Effector memory CD8-positive, alpha-beta T cell (primary cell): Measurements from ENCODE around the gene GATAD2B.
A peak's percentile ranks its signal among the peaks of the same experiment; 100 is the strongest.
"Not testable (repeated sequence)": the region's sequence is repeated elsewhere in the genome, so short reads cannot be mapped to it uniquely, and the experiment has no call there.

Source experiments
- ATAC-seq: fragments of 150-1000 bp; cut with Tn5 transposase; replicated peaks from 2 replicates; pipeline ENCODE4 v1.10.0; 2021; ENCODE audit warnings: mild to moderate bottlenecking, moderate library complexity
- DNase-seq, 3 experiments: peaks; one replicate each; pipeline ENCODE4 v3.0.0; 2021
- H3K27ac Mint-ChIP-seq, 2 donors: one replicate each; pipeline ENCODE4 v1.8.0; 2022; ENCODE audit warnings: mild to moderate bottlenecking in 2 of 2, mixed read lengths in 2 of 2, moderate library complexity in 2 of 2
- H3K27me3 Mint-ChIP-seq, 2 donors: one replicate each; pipeline ENCODE4 v1.8.0; 2022; ENCODE audit warnings: mixed read lengths in 2 of 2
- H3K36me3 Mint-ChIP-seq: one replicate; pipeline ENCODE4 v1.8.0; 2022; ENCODE audit warnings: mild to moderate bottlenecking, moderate library complexity, mixed read lengths; ENCODE audit not compliant: insufficient read depth
- H3K4me1 Mint-ChIP-seq, 2 donors: one replicate each; pipeline ENCODE4 v1.8.0; 2022; ENCODE audit warnings: low read depth in 2 of 2, mixed read lengths in 2 of 2
- H3K4me3 Mint-ChIP-seq, 2 donors: one replicate each; pipeline ENCODE4 v1.8.0; 2022; ENCODE audit warnings: mild to moderate bottlenecking in 2 of 2, mixed read lengths in 2 of 2, moderate library complexity in 2 of 2
- H3K9me3 Mint-ChIP-seq, 2 donors: one replicate each; pipeline ENCODE4 v1.8.0; 2022; ENCODE audit warnings: mixed read lengths in 2 of 2

GATAD2B gene

DNA sequence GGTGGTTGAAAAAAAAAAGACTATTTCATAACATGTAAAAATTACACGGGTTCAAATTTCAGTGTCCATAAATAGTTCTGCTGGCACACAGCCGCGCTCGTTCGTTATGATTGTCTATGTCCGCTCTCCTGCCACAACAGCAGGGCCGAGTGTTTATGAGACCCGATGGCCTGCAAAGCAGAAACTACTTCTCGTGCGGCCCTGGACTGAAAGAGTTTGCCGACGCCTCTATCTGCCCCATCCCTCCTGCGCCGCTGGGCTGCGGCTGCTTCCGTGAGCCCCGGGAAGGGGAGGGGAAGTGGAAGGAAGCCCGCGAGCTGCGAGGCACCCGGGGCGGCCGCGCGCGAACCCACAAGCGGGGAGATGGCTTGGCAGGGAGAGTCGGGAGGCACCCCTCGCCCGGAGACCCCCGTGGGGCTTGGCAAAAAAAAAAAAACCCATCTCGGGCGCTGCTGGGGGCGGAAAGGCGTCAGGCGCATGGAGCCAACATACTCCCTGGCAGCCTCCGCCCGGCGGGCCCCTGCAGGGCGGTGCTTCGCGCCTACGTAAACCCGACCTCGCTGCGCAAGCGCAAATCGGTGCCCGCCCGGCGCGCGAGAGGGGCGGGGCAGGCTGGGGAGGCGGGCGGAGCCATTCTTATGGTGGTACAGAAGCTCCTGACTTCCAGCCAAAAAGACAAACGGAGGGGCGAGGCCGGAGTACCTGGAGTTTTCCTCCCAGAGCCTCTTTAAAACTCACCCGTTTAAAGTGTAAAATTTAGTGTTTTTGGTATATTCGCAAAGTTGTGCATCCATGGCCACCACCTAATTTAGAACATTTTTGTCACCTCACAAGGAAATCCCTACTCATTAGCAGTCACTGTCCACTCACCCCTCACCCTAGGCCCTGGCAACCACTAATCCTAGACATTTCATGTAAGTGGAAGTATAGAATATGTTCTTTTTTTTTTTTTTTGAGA, 139.3 kb downstream of the GATAD2B start:
- Mint-ChIP-seq H3K27ac (peak overlapping the region; percentile 85 to 96), H3K4me3 (peak overlapping the region; percentile 85 to 86), H3K36me3 (peaks cover 5% of the 10 kb centered on the region), H3K4me1 (peaks cover 4 to 10% of the 10 kb centered on the region in 2 donors), H3K27me3 (peaks cover 9 to 15% of the 10 kb centered on the region in 2 donors), H3K9me3 (no peaks in the 10 kb centered on the region)
- peak; percentile 93 for ATAC-seq
- peak; percentile 88 to 90 (median 89) for DNase-seq

DNA sequence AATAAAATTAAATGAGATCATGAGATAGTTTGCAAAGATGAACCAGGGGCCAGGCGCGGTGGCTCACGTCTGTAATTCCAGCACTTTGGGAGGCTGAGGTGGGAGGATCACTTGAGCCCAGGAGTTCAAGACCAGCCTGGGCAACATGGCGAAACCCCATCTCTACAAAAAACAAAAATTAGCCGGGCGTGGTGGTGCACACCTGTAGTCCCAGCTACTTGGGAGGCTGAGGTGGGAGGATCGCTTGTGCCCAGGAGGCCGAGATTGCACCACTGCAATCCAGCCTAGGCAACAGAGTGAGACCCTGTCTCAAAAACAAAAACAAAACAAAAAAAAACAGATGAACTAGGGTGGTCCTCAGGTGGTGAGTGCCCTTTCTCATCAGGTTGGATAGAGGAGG, 140.1 kb downstream of the GATAD2B start:
- H3K9me3 Mint-ChIP-seq, DNase-seq, H3K27me3 Mint-ChIP-seq, ATAC-seq, H3K36me3 Mint-ChIP-seq: not testable (repeated sequence)
- Mint-ChIP-seq H3K4me1 (peaks cover 8 to 13% of the 10 kb centered on the region in 2 donors), H3K27ac (peak overlapping the region; percentile 85 to 96), H3K4me3 (peak overlapping the region; percentile 85 to 86)

DNA sequence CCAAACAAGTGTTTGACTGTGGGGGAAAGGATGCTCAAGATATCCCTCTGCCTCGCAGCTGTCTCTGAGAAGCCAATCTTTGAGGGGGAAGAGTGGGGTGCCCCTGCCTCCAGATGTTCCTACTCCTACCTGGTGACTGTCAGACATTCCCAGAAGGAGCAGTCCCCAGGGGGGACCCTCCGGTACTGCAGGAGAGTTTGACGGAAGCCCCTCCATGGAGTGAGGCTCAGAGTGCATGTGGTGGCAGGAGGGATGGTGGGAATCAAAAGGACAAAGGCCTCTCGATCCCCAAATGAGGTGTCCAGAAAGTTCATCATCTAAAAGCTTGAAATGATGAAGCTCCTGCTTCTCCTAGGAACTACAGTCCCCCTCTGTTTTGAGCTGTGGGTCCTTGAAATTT, 142.2 kb downstream of the GATAD2B start:
- DNase-seq (no peak), ATAC-seq (no peak)
- Mint-ChIP-seq H3K4me1 (peaks cover 20 to 24% of the 10 kb centered on the region in 2 donors), H3K27ac (no peak overlapping the region), H3K27me3 (no peaks in the 10 kb centered on the region), H3K36me3 (peaks cover 13% of the 10 kb centered on the region), H3K4me3 (no peak overlapping the region), H3K9me3 (no peaks in the 10 kb centered on the region)

DNA sequence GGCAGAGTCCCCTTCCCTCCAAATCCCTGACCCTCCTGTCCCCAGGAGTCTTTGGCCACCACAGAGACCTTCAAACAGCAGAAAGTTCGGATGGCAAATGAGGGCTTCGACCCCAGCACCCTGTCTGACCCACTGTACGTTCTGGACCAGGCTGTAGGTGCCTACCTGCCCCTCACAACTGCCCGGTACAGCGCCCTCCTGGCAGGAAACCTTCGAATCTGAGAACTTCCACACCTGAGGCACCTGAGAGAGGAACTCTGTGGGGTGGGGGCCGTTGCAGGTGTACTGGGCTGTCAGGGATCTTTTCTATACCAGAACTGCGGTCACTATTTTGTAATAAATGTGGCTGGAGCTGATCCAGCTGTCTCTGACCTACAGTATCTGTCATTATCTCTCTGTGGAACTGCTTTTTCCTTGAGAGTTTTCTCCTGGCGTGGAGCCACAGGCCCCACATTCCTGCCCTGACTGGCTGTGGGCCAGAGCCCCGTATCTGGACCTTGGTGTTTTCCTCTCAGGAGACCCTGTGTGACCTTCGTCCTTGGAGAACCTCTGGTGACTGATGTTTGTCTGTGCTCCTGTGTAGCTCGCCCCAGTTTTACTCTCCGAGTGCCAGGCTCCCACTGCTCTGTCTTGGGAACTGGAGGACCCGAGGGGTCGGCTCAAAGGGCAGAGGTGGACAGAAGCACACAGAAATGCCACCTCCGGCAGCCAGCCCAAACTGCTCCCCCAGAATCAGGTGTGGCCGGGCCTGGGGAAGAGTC, 142.8 kb downstream of the GATAD2B start:
- H3K36me3 Mint-ChIP-seq, result peaks cover 18% of the 10 kb centered on the region
- no peak for ATAC-seq
- H3K27ac Mint-ChIP-seq, result no peak overlapping the region
- peaks cover 21 to 25% of the 10 kb centered on the region in 2 donors for H3K4me1 Mint-ChIP-seq
- H3K9me3 Mint-ChIP-seq, result no peaks in the 10 kb centered on the region
- no peak for DNase-seq
- H3K27me3 Mint-ChIP-seq, result no peaks in the 10 kb centered on the region
- no peak overlapping the region for H3K4me3 Mint-ChIP-seq

DNA sequence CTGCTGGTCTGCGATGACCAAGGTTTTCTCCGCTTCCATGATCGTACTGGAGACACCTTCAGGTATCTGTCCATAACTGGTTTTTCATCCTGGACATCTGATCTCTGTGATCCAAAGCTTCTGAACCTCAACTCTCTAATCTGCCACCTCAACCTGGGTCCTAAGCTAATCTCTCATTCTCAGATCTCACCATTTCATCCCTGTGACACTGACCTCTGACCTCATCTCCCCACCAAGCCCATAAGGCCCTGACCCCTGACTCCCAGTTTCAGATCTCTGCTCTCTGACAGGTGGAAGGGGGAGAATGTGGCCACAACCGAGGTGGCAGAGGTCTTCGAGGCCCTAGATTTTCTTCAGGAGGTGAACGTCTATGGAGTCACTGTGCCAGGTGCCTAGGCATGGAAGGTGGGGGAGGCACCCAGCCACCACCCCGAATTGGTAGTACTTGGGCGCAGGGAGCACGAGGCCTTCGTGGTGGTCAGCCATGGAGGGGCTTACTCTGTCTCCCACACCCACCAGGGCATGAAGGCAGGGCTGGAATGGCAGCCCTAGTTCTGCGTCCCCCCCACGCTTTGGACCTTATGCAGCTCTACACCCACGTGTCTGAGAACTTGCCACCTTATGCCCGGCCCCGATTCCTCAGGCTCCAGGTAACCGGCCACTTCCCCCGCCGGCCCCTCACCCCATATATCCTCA, 143.8 kb downstream of the GATAD2B start:
- Mint-ChIP-seq H3K9me3 (no peaks in the 10 kb centered on the region), H3K4me3 (no peak overlapping the region), H3K27ac (peak overlapping the region in 1 of 2 donors; percentile 41), H3K27me3 (no peaks in the 10 kb centered on the region), H3K4me1 (peaks cover 31 to 34% of the 10 kb centered on the region in 2 donors), H3K36me3 (peaks cover 21% of the 10 kb centered on the region)
- no peak for DNase-seq
- ATAC-seq, result no peak

DNA sequence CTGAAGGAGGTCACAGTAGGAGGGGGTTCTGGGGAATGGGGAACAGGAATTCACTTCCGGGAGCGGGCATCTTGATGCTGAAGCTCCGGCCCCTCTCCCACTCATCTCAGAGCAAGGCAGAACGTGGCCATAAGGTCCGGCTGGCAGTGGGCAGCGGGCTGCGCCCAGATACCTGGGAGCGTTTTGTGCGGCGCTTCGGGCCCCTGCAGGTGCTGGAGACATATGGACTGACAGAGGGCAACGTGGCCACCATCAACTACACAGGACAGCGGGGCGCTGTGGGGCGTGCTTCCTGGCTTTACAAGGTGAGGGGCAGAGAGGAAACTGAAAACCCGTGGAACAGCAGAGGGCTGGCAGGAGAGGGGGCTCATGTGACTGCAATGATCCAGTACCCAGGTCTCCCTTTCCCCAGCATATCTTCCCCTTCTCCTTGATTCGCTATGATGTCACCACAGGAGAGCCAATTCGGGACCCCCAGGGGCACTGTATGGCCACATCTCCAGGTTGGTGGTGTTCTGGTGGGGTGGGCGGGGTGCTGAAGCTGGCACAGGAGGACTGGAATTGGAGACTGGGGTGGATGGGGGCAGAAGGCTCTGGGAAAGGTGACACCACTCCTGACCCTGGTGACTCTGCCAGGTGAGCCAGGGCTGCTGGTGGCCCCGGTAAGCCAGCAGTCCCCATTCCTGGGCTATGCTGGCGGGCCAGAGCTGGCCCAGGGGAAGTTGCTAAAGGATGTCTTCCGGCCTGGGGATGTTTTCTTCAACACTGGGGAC, 144.5 kb downstream of the GATAD2B start:
- Mint-ChIP-seq H3K27me3 (no peaks in the 10 kb centered on the region), H3K4me1 (peaks cover 34 to 38% of the 10 kb centered on the region in 2 donors), H3K36me3 (peaks cover 16% of the 10 kb centered on the region), H3K9me3 (no peaks in the 10 kb centered on the region), H3K4me3 (no peak overlapping the region), H3K27ac (peak overlapping the region; percentile 55 to 80)
- DNase-seq (no peak), ATAC-seq (no peak)

DNA sequence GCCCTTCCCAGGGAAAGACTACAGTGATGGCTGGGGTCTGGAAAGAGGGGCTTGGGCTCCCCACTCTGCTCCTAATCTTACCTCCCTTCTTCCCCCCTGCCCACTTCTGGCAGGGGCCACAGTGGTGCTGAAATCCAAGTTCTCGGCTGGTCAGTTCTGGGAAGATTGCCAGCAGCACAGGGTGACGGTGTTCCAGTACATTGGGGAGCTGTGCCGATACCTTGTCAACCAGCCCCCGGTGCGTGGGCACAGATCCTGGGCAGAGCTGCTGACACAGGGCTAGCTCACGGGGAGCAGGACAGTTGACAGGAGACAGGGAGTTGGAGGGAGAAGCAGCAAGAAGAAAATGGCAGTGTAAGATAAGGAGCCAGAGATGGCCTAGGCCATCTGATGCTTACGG, 145.1 kb downstream of the GATAD2B start:
- no peak overlapping the region for H3K4me3 Mint-ChIP-seq
- peaks cover 15% of the 10 kb centered on the region for H3K36me3 Mint-ChIP-seq
- no peak for ATAC-seq
- H3K4me1 Mint-ChIP-seq, result peaks cover 30 to 39% of the 10 kb centered on the region in 2 donors
- H3K9me3 Mint-ChIP-seq, result no peaks in the 10 kb centered on the region
- no peaks in the 10 kb centered on the region for H3K27me3 Mint-ChIP-seq
- no peak for DNase-seq
- H3K27ac Mint-ChIP-seq, result peak overlapping the region; percentile 55 to 80

DNA sequence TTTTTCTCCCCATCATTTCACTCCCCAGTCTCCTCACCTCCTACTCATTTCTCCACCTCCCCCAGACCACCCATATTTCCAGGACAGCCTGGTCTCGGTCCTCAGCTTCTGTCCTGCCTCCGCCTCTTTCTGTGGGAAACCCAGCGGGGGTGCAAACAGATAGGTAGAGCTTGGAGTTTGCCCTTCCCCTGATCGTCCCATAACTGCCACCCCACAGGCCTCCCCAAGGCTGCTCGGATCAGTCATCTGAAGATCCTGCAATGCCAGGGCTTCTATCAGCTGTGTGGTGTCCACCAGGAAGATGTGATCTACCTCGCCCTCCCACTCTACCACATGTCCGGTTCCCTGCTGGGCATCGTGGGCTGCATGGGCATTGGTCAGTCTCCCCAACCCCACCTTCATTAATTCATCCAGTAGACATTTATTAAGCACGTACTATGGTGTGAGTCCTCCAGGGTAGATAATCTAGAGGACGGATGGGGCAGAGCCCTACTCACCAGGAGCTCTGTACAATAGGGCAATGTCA, 145.9 kb downstream of the GATAD2B start:
- Mint-ChIP-seq H3K27me3 (no peaks in the 10 kb centered on the region), H3K27ac (peak overlapping the region; percentile 78 to 80), H3K9me3 (no peaks in the 10 kb centered on the region), H3K4me3 (peak overlapping the region; percentile 83 to 86), H3K4me1 (peaks cover 27 to 39% of the 10 kb centered on the region in 2 donors), H3K36me3 (peaks cover 15% of the 10 kb centered on the region)
- no peak for ATAC-seq
- no peak for DNase-seq

DNA sequence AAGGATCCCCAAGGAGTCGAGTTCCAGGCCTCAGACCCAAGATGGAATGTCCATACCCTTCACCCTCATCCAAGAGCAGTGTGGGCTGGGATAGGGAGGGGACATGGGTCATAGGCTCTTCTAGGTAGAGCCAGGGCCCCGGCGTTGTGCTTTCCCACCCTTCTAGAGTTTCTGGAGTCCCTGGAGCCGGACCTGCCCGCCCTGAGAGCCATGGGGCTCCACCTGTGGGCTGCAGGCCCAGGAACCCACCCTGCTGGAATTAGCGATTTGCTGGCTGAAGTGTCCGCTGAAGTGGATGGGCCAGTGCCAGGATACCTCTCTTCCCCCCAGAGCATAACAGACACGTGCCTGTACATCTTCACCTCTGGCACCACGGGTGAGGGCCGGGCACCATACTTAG, 146.4 kb downstream of the GATAD2B start:
- ATAC-seq (no peak), DNase-seq (no peak)
- peaks cover 27 to 39% of the 10 kb centered on the region in 2 donors for H3K4me1 Mint-ChIP-seq
- H3K27me3 Mint-ChIP-seq, result no peaks in the 10 kb centered on the region
- peak overlapping the region; percentile 83 to 86 for H3K4me3 Mint-ChIP-seq
- peak overlapping the region; percentile 80 to 93 for H3K27ac Mint-ChIP-seq
- H3K9me3 Mint-ChIP-seq, result no peaks in the 10 kb centered on the region
- H3K36me3 Mint-ChIP-seq, result peaks cover 15% of the 10 kb centered on the region

DNA sequence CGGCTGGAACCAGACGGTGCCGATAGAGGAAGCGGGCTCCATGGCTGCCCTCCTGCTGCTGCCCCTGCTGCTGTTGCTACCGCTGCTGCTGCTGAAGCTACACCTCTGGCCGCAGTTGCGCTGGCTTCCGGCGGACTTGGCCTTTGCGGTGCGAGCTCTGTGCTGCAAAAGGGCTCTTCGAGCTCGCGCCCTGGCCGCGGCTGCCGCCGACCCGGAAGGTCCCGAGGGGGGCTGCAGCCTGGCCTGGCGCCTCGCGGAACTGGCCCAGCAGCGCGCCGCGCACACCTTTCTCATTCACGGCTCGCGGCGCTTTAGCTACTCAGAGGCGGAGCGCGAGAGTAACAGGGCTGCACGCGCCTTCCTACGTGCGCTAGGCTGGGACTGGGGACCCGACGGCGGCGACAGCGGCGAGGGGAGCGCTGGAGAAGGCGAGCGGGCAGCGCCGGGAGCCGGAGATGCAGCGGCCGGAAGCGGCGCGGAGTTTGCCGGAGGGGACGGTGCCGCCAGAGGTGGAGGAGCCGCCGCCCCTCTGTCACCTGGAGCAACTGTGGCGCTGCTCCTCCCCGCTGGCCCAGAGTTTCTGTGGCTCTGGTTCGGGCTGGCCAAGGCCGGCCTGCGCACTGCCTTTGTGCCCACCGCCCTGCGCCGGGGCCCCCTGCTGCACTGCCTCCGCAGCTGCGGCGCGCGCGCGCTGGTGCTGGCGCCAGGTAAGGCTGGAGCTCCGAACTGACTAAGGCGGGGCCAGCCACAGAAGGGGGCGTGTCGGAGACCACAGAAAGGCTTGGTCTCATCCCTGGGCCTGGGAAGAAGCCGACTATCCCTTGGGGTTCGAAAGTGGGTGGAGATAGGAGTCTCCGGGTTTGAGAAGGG, 147.1 kb downstream of the GATAD2B start:
- Mint-ChIP-seq H3K36me3 (peaks cover 15% of the 10 kb centered on the region), H3K27me3 (no peaks in the 10 kb centered on the region), H3K27ac (peak overlapping the region; percentile 88 to 93), H3K9me3 (no peaks in the 10 kb centered on the region), H3K4me3 (peak overlapping the region; percentile 83 to 86), H3K4me1 (peaks cover 27 to 39% of the 10 kb centered on the region in 2 donors)
- DNase-seq, result peak; percentile 56 to 60 (median 58)
- ATAC-seq, result peak; percentile 77

DNA sequence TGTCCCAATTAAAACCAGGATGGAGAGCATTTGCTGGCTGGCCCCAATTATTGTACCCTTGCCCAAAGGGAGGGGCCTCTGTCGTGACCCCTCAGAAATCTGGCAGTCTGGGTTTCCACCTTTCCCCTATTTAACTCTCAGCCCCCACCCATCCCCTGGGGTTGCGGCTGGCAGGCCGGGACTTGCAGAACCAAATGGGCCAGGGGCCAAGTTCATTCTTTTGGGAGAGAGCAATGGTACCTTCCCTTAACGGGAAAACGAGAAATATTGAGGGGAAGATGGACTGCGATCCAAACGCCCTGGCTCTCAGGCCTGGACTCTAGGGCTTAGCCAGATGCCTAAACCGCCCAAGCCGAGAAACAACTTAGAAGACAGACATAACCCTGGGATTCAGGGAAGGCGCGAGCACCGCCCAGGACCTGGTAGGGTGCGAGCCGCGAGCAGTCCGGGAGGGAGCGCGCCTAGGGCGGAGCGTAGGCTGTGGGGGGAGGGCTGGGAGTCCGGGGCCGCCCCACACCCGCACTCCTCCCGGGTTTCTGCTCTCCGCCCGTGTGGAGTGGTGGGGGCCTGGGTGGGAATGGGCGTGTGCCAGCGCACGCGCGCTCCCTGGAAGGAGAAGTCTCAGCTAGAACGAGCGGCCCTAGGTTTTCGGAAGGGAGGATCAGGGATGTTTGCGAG, 147.9 kb downstream of the GATAD2B start, which contains the start of gene SLC27A3:
Gene SLC27A3, plus strand, starts transcription at position 628 of the 678 bp plus-strand sequence. CDS start 91 bp downstream, outside the sequence.
- no peak for DNase-seq
- no peaks in the 10 kb centered on the region for H3K9me3 Mint-ChIP-seq
- peaks cover 15% of the 10 kb centered on the region for H3K36me3 Mint-ChIP-seq
- H3K4me1 Mint-ChIP-seq, result peaks cover 27 to 39% of the 10 kb centered on the region in 2 donors
- ATAC-seq, result peak; percentile 39
- peak within 1 kb of the TSS; percentile 88 to 93 for H3K27ac Mint-ChIP-seq
- no peaks in the 10 kb centered on the region for H3K27me3 Mint-ChIP-seq
- H3K4me3 Mint-ChIP-seq, result peak within 1 kb of the TSS; percentile 83 to 86
